Neural crest cell (in vitro differentiated cells): ENCODE measurements around the gene ARHGAP4. TPM values are rescaled to one million over a fixed set of nuclear protein-coding genes. Genes with fewer than 3 reads are reported as not detected.

ENCODE experiments used
- DNase-seq: peaks from one replicate; pipeline ENCODE4 v3.0.0; 2021; ENCODE audit warnings: low read depth, mixed read lengths, low spot score
- H3K27ac Mint-ChIP-seq: one replicate; pipeline ENCODE4 v1.8.0; 2021; ENCODE audit warnings: mild to moderate bottlenecking, mixed read lengths; ENCODE audit not compliant: unreplicated experiment
- H3K27me3 Mint-ChIP-seq: 2 replicates; pipeline ENCODE4 v1.8.0; 2021; ENCODE audit warnings: low read depth, mild to moderate bottlenecking, mixed read lengths
- H3K36me3 Mint-ChIP-seq: 2 replicates; pipeline ENCODE4 v1.8.0; 2021; ENCODE audit warnings: low read depth, mild to moderate bottlenecking, mixed read lengths
- H3K4me1 Mint-ChIP-seq: 2 replicates; pipeline ENCODE4 v1.8.0; 2021; ENCODE audit warnings: mixed read lengths
- H3K4me3 Mint-ChIP-seq: one replicate; pipeline ENCODE4 v1.8.0; 2021; ENCODE audit warnings: mild to moderate bottlenecking, mixed read lengths
- H3K9me3 Mint-ChIP-seq: 2 replicates; pipeline ENCODE4 v1.8.0; 2021; ENCODE audit warnings: mixed read lengths
- CTCF ChIP-seq: fragments of 200-600 bp; sonication (generic); conservative IDR thresholded peaks from 2 replicates; pipeline ENCODE4 v1.5.0; 2021; ENCODE audit warnings: antibody characterized with exemption, mild to moderate bottlenecking
- total RNA-seq: library from RNA; stranded (reverse); gene quantifications from 2 replicates; pipeline ENCODE4 v1.2.1, GENCODE V29; 2021

The ARHGAP4 gene
- total RNA-seq, 1 donor from 2014 or later = 10.7 TPM

DNA sequence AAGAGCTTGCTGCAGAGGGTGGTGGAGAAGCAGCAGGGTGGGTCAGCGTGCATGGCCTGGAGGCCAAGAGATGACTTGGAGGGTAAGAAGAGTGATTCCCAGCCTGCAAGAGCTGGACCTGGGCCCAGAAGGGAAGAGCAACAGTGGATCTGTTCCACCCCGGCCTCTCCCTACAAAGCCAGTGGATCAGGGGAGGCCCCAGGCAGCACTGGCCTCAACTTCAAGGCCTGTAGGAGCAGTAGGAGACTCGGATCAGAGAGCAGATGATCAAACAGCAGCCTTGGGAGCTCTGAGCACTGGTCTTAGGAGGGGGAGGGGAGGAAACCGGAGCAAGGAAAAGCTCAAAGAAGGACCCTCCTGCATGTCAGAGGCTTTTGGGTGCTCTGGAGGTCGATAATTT lies 47.7 kb downstream of the ARHGAP4 start:
- Mint-ChIP-seq H3K9me3 (peaks cover 5% of the 10 kb centered on the region), H3K27me3 (peaks cover 11% of the 10 kb centered on the region), H3K4me1 (peaks cover 56% of the 10 kb centered on the region), H3K4me3 (peak overlapping the region; percentile 83), H3K27ac (peak overlapping the region; percentile 58), H3K36me3 (peaks cover 9% of the 10 kb centered on the region)
- no peak for TF ChIP-seq CTCF
- no peak for DNase-seq

DNA sequence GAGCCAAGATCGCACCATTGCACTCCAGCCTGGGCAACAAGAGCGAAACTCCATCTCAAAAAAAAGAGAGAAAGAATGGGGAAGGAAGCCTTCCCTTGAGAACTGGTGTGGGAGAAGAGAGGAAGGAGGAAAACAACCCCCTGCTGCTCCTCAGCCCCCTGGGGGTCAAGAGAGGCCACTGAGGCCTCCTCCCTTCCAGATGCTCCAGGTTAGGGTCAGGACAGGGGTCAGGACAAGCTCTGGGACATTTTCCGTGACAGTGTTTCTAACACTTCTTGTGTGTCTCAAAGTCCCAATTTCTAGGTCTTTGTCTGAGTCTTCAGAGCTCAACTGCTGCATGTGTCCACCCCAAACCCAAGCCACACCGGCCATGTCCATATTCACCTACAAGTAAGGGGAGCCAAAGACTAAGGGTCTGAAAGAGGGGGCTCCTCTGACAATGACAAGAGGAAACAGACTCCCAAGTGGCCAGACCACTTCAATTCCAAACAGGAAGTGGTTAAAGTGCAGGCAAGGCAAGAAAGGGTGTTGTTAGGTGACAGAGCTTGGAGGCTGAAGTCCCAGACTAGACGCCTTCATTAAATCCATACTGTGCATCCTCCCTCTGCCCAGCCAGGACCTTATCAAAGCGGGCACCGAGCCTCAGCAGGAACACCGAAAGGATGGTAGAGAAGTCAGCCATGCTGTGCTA lies 48.3 kb downstream of the ARHGAP4 start:
- Mint-ChIP-seq H3K27ac (no peak overlapping the region), H3K27me3 (peaks cover 11% of the 10 kb centered on the region), H3K36me3 (peaks cover 9% of the 10 kb centered on the region), H3K4me3 (peak overlapping the region; percentile 83), H3K9me3 (peaks cover 5% of the 10 kb centered on the region), H3K4me1 (peaks cover 58% of the 10 kb centered on the region)
- no peak for TF ChIP-seq CTCF
- DNase-seq = no peak

- Mint-ChIP-seq H3K27ac (peak overlapping the region; percentile 82), H3K27me3 (peaks cover 7% of the 10 kb centered on the region), H3K9me3 (peaks cover 5% of the 10 kb centered on the region), H3K4me3 (peak overlapping the region; percentile 64), H3K4me1 (peaks cover 63% of the 10 kb centered on the region), H3K36me3 (peaks cover 9% of the 10 kb centered on the region)
- DNase-seq = no peak
- no peak for TF ChIP-seq CTCF
These were observed 50.0 kb downstream of the ARHGAP4 start for GRCh38 chrX:153876112-153876491.

DNA sequence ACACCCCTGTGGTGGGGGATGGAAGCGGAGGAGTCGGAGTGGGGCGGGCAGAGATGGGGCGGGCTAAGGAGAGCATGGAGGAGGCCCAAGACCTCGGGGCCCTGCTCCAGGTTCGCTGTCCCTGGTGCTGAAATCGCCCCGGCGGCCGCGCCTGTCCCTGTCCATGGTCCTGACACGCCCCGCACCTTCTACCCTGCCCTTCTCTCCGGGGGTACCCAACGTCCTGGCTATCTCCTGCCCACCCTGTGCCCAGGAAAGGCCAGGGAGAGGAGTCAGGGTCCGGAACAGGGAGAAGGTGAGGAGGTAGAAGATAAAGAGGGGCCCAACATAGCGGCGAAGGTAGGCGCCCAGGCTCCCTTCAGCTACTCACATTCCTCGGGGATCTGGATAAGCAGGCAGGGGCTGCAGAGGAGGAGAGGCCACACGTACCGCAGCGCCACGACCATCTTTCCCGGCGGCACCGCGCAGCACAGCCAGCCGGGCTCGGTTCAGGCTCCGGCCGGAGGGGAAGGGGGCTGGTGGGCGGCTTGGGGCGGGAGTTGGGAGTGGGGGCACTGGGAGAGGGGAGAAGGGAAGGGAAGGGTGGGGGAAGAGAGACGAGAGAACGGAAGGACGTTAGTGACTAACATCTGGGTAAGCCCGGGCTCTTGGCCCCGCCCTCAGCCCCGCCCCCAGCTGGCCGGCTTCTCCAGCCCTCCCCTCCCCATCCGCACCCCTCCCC lies 50.5 kb downstream of the ARHGAP4 start:
- peaks cover 5% of the 10 kb centered on the region for H3K9me3 Mint-ChIP-seq

More for the DNA sequence above, 50.5 kb downstream of the ARHGAP4 start:
- DNase-seq = peak; percentile 78
- H3K27ac Mint-ChIP-seq = no peak overlapping the region
- no peak for TF ChIP-seq CTCF
- peaks cover 9% of the 10 kb centered on the region for H3K36me3 Mint-ChIP-seq
- H3K4me1 Mint-ChIP-seq = peaks cover 59% of the 10 kb centered on the region
- H3K27me3 Mint-ChIP-seq = peaks cover 7% of the 10 kb centered on the region
- peak overlapping the region; percentile 31 for H3K4me3 Mint-ChIP-seq
